Measurements from ENCODE around the gene RERE. TPM values are rescaled to one million over a fixed set of nuclear protein-coding genes. Genes with fewer than 3 reads are reported as not detected.

Gene RERE
- total RNA-seq, 1 experiment from 2014 or later, result 217 TPM

- H3K4me1 ChIP-seq (ENCODE audit: control insufficient read depth, insufficient read depth, low read length), result no peaks in the 10 kb centered on the region
- intact Hi-C loops (cut with micrococcal nuclease; ENCODE audit: unreplicated experiment) (no loop called here), in situ Hi-C loops (cut with HindIII; ENCODE audit: low pct_unique_long_range_greater_than_20kb, low sequenced_read_pairs) (no loop called here)
- H3K27ac ChIP-seq (ENCODE audit: low read length), result no peak overlapping the region
- no TSS peak for BruUV-seq (replicated peaks)
- H3K4me3 ChIP-seq (ENCODE audit: low read depth in 2 of 2, low read length in 2 of 2), result no peak overlapping the region
- CTCF ChIA-PET, result no interaction called here
- no peaks in the 10 kb centered on the region for H3K27me3 ChIP-seq (ENCODE audit: control insufficient read depth, insufficient read depth, low read length)
- no peak for ATAC-seq
- no peaks in the 10 kb centered on the region for H3K9me3 ChIP-seq (ENCODE audit: control insufficient read depth, insufficient read depth, low read depth, low read length)
- no peaks in the 10 kb centered on the region for H3K36me3 ChIP-seq (ENCODE audit: control insufficient read depth, insufficient read depth, low read length)
- POLR2A ChIA-PET, result interaction anchor here (0.6 to 0.7 kb wide), 2 partner anchors 213 to 373 kb away, joined by 5 to 6 read pairs; no protein-coding TSS in a partner anchor
- no peak for DNase-seq (ENCODE audit: low read depth, low spot score)
- TF ChIP-seq SIN3A (IDR thresholded peaks at IDR 0.05; ENCODE audit: borderline replicate concordance, insufficient read depth, low read depth, low read length) (no peak), CTCF (IDR thresholded peaks at IDR 0.05) (no peak), REST (IDR thresholded peaks at IDR 0.05; ENCODE audit: insufficient read depth in 1 of 2, low read depth in 2 of 2, low read length in 1 of 2) (no peak), TCF7L2 (IDR thresholded peaks at IDR 0.05; ENCODE audit: low read depth, low read length) (no peak), POLR2AphosphoS5 (IDR thresholded peaks at IDR 0.05; ENCODE audit: low read depth, low read length) (no peak)
Measured at GRCh38 chr1:8334106-8334851, 483.2 kb downstream of the RERE start.

- Histone ChIP-seq H3K27me3 (ENCODE audit: control insufficient read depth, insufficient read depth, low read length) (no peaks in the 10 kb centered on the region), H3K36me3 (ENCODE audit: control insufficient read depth, insufficient read depth, low read length) (no peaks in the 10 kb centered on the region), H3K27ac (ENCODE audit: low read length) (no peak overlapping the region), H3K4me3 (ENCODE audit: low read depth in 2 of 2, low read length in 2 of 2) (no peak overlapping the region), H3K9me3 (ENCODE audit: control insufficient read depth, insufficient read depth, low read depth, low read length) (no peaks in the 10 kb centered on the region), H3K4me1 (ENCODE audit: control insufficient read depth, insufficient read depth, low read length) (no peaks in the 10 kb centered on the region)
- ChIA-PET POLR2A (interaction anchor here (0.6 to 0.7 kb wide), 2 partner anchors 213 to 372 kb away, joined by 5 to 6 read pairs; no protein-coding TSS in a partner anchor), CTCF (no interaction called here)
- TF ChIP-seq SIN3A (IDR thresholded peaks at IDR 0.05; ENCODE audit: borderline replicate concordance, insufficient read depth, low read depth, low read length) (no peak), TCF7L2 (IDR thresholded peaks at IDR 0.05; ENCODE audit: low read depth, low read length) (no peak), REST (IDR thresholded peaks at IDR 0.05; ENCODE audit: insufficient read depth in 1 of 2, low read depth in 2 of 2, low read length in 1 of 2) (no peak), CTCF (IDR thresholded peaks at IDR 0.05) (no peak), POLR2AphosphoS5 (IDR thresholded peaks at IDR 0.05; ENCODE audit: low read depth, low read length) (no peak)
- DNase-seq (ENCODE audit: low read depth, low spot score), result no peak
- no peak for ATAC-seq
- BruUV-seq (replicated peaks), result no TSS peak
- in situ Hi-C loops (cut with HindIII; ENCODE audit: low pct_unique_long_range_greater_than_20kb, low sequenced_read_pairs) (no loop called here), intact Hi-C loops (cut with micrococcal nuclease; ENCODE audit: unreplicated experiment) (no loop called here)
Measured at GRCh38 chr1:8333246-8333987, 484.0 kb downstream of the RERE start.

Measured in Panc1 (cell line).